H1 (cell line): ENCODE measurements around the gene CTAG2. TPM values are rescaled to one million over a fixed set of nuclear protein-coding genes. Genes with fewer than 3 reads are reported as not detected.

ENCODE experiments used
- CTCF ChIA-PET: fragments of 300-600 bp; sonication (Branson Sonifier 250); formaldehyde crosslinking; loops from one replicate; lab custom pipeline; 2021; ENCODE audit not compliant: partially characterized antibody; lab: Charles Lee
- POLR2A ChIA-PET: fragments of 300-600 bp; sonication (Branson Sonifier 250); formaldehyde crosslinking; loops from one replicate; lab custom pipeline; 2021; ENCODE audit warnings: inconsistent platforms; ENCODE audit not compliant: partially characterized antibody; lab: Charles Lee
- DNase-seq, 2 experiments: peaks; one replicate each; pipeline versions ENCODE4 v3.0.0 to v3.0.0-alpha.2; 2010 to 2022; ENCODE audit warnings: low spot score in 2 of 2, low read depth in 1 of 2, mixed read lengths in 1 of 2
- FAIRE-seq: peaks from 2 replicates; lab custom pipeline; 2011; peaks lifted over from hg19 to GRCh38; lab: Jason Lieb, UNC
- H2AFZ ChIP-seq: 2 replicates; pipeline ENCODE4 v1.8.1; 2012; ENCODE audit warnings: low read length, inconsistent platforms
- H2AK5ac ChIP-seq: 2 replicates; pipeline ENCODE4 v1.6.1; 2013; ENCODE audit warnings: low read depth, low read length
- H2BK120ac ChIP-seq: replicated peaks from 2 replicates; pipeline ENCODE3; 2013; ENCODE audit warnings: low read depth, low read length, inconsistent platforms
- H2BK12ac ChIP-seq: 2 replicates; pipeline ENCODE4 v1.6.1; 2013; ENCODE audit warnings: low read depth, low read length
- H2BK15ac ChIP-seq: 2 replicates; pipeline ENCODE4 v1.6.1; 2013; ENCODE audit warnings: low read length
- H2BK20ac ChIP-seq: 2 replicates; pipeline ENCODE4 v1.6.1; 2013; ENCODE audit warnings: low read length
- H2BK5ac ChIP-seq: 2 replicates; pipeline ENCODE4 v1.6.1; 2013; ENCODE audit warnings: low read depth, low read length
- H3K14ac ChIP-seq: 2 replicates; pipeline ENCODE4 v1.6.1; 2013; ENCODE audit warnings: inconsistent platforms; ENCODE audit not compliant: insufficient read length
- H3K18ac ChIP-seq: 2 replicates; pipeline ENCODE4 v1.6.1; 2013; ENCODE audit warnings: low read length; ENCODE audit errors: extremely low read depth
- H3K23ac ChIP-seq: 2 replicates; pipeline ENCODE4 v1.6.1; 2013; ENCODE audit warnings: inconsistent platforms; ENCODE audit not compliant: insufficient read length
- H3K23me2 ChIP-seq: 2 replicates; pipeline ENCODE4 v1.6.1; 2013; ENCODE audit warnings: low read depth, low read length
- H3K27ac ChIP-seq: 2 replicates; pipeline ENCODE4 v1.6.1; 2011; ENCODE audit warnings: low read depth, low read length, inconsistent platforms
- H3K27me3 ChIP-seq, 4 experiments: replicated peaks in 1 of 4; 1 replicate in 1 of 4; 2 replicates in 3 of 4; pipeline versions ENCODE4 v1.6.1 to v1.8.1; 2011 to 2013; ENCODE audit warnings: low read length in 3 of 4, mild to moderate bottlenecking in 3 of 4, inconsistent platforms in 2 of 4, mixed read lengths in 2 of 4, moderate library complexity in 1 of 4; ENCODE audit not compliant: control insufficient read depth in 3 of 4, insufficient read depth in 3 of 4; ENCODE audit errors: extremely low read depth in 1 of 4
- H3K36me3 ChIP-seq, 4 experiments: 2 replicates each; pipeline versions ENCODE4 v1.6.1 to v1.8.1; 2011 to 2013; ENCODE audit warnings: mild to moderate bottlenecking in 4 of 4, low read length in 3 of 4, moderate library complexity in 2 of 4, control low read depth in 1 of 4, inconsistent platforms in 1 of 4; ENCODE audit not compliant: insufficient read depth in 4 of 4, control insufficient read depth in 2 of 4
- H3K4ac ChIP-seq: replicated peaks from 2 replicates; pipeline ENCODE3; 2013; ENCODE audit warnings: low read length, low read depth, mixed read lengths, inconsistent platforms; ENCODE audit not compliant: insufficient read length
- H3K4me1 ChIP-seq, 4 experiments: replicated peaks in 1 of 4; 1 replicate in 1 of 4; 2 replicates in 3 of 4; pipeline versions ENCODE4 v1.6.1 to v1.8.1; 2011 to 2013; ENCODE audit warnings: low read length in 3 of 4, inconsistent platforms in 2 of 4, mixed read lengths in 1 of 4; ENCODE audit not compliant: insufficient read depth in 4 of 4, control insufficient read depth in 3 of 4
- H3K4me2 ChIP-seq, 2 experiments: 2 replicates each; pipeline versions ENCODE4 v1.6.1 to v1.8.1; 2011 to 2013; ENCODE audit warnings: low read depth in 2 of 2, low read length in 2 of 2, control low read depth in 1 of 2, inconsistent platforms in 1 of 2, mild to moderate bottlenecking in 1 of 2; ENCODE audit not compliant: insufficient read depth in 1 of 2
- H3K4me3 ChIP-seq, 4 experiments: fragments of 200-600, 300-600 bp in 1 of 4; sonication (generic), shearing (Covaris generic), sonication (Bioruptor Twin) in 1 of 4; 2 replicates each; pipeline versions ENCODE4 v1.5.1 to v1.8.1; 2011 to 2016; ENCODE audit warnings: low read length in 4 of 4, low read depth in 3 of 4, control low read depth in 2 of 4, inconsistent platforms in 2 of 4, mild to moderate bottlenecking in 2 of 4, mixed read lengths in 1 of 4, moderate library complexity in 1 of 4; ENCODE audit not compliant: insufficient read depth in 2 of 4; ENCODE audit errors: extremely low read depth in 1 of 4
- H3K56ac ChIP-seq: replicated peaks from 2 replicates; pipeline ENCODE3; 2013; ENCODE audit warnings: low read depth, mild to moderate bottlenecking, mixed read lengths, low read length, inconsistent platforms; ENCODE audit not compliant: insufficient read length
- H3K79me1 ChIP-seq: 2 replicates; pipeline ENCODE4 v1.6.1; 2013; ENCODE audit warnings: low read depth, low read length, control low read depth
- H3K79me2 ChIP-seq, 2 experiments: 2 replicates each; pipeline versions ENCODE4 v1.6.1 to v1.8.1; 2012 to 2013; ENCODE audit warnings: low read length in 2 of 2, mild to moderate bottlenecking in 2 of 2, inconsistent platforms in 1 of 2; ENCODE audit not compliant: insufficient read depth in 2 of 2, control insufficient read depth in 1 of 2
- H3K9ac ChIP-seq, 4 experiments: replicated peaks in 1 of 4; 1 replicate in 1 of 4; 2 replicates in 3 of 4; pipeline versions ENCODE4 v1.6.1 to v1.8.1; 2011 to 2013; ENCODE audit warnings: low read depth in 3 of 4, low read length in 3 of 4, control low read depth in 2 of 4, mild to moderate bottlenecking in 2 of 4, moderate library complexity in 2 of 4, inconsistent platforms in 1 of 4; ENCODE audit errors: extremely low read depth in 1 of 4
- H3K9me3 ChIP-seq, 2 experiments: 2 replicates each; pipeline versions ENCODE4 v1.6.1 to v1.8.1; 2012 to 2013; ENCODE audit warnings: mild to moderate bottlenecking in 2 of 2, moderate library complexity in 2 of 2, control low read depth in 1 of 2, inconsistent platforms in 1 of 2, low read depth in 1 of 2, low read length in 1 of 2, mixed read lengths in 1 of 2; ENCODE audit not compliant: insufficient read depth in 2 of 2
- H4K20me1 ChIP-seq, 2 experiments: replicated peaks in 1 of 2; 2 replicates each; pipeline versions ENCODE3 to v1.8.1; 2011 to 2013; ENCODE audit warnings: inconsistent platforms in 2 of 2, low read length in 2 of 2, mild to moderate bottlenecking in 1 of 2; ENCODE audit not compliant: insufficient read depth in 2 of 2, control insufficient read depth in 1 of 2
- H4K5ac ChIP-seq: 2 replicates; pipeline ENCODE4 v1.6.1; 2013; ENCODE audit warnings: low read length, low read depth, mixed read lengths, inconsistent platforms; ENCODE audit not compliant: insufficient read length
- H4K8ac ChIP-seq: 2 replicates; pipeline ENCODE4 v1.8.0; 2013; ENCODE audit warnings: mild to moderate bottlenecking, moderate library complexity, low read length, inconsistent platforms; ENCODE audit not compliant: insufficient read depth; ENCODE audit errors: extremely low read depth
- H4K91ac ChIP-seq: replicated peaks from 2 replicates; pipeline ENCODE3; 2013; ENCODE audit warnings: low read length, mixed read lengths, inconsistent platforms; ENCODE audit not compliant: insufficient read length
- BCL11A ChIP-seq, 2 experiments: IDR thresholded peaks; one replicate each; pipeline ENCODE4 v1.6.1; 2011; ENCODE audit warnings: low read depth in 2 of 2, low read length in 2 of 2, mild to moderate bottlenecking in 2 of 2
- BRCA1 ChIP-seq: IDR thresholded peaks from 2 replicates; pipeline ENCODE4 v1.6.1; 2012; ENCODE audit warnings: low read depth, low read length, improper control_type of control experiment
- CBX5 ChIP-seq: fragments of 300-800, 300-1000 bp; sonication (generic); IDR thresholded peaks from 2 replicates; pipeline ENCODE4 v1.7.1; 2016; ENCODE audit warnings: antibody characterized with exemption, low read length, low read depth
- E2F6 ChIP-seq: IDR thresholded peaks from 2 replicates; pipeline ENCODE4 v1.6.1; 2012; ENCODE audit warnings: inconsistent platforms
- EGR1 ChIP-seq: IDR thresholded peaks from 2 replicates; pipeline ENCODE4 v1.6.1; 2011; ENCODE audit warnings: low read depth, low read length, borderline replicate concordance
- JUN ChIP-seq: IDR thresholded peaks from 2 replicates; pipeline ENCODE4 v1.6.1; 2011; ENCODE audit warnings: low read depth, mild to moderate bottlenecking, improper control_type of control experiment, low read length
- JUND ChIP-seq: IDR thresholded peaks from 2 replicates; pipeline ENCODE4 v1.6.1; 2011; ENCODE audit warnings: mild to moderate bottlenecking, improper control_type of control experiment, low read length
- KDM5A ChIP-seq: fragments of 200-600 bp; IDR thresholded peaks from 2 replicates; pipeline ENCODE4 v1.7.1; 2012; ENCODE audit warnings: mild to moderate bottlenecking, low read length, inconsistent platforms, mixed read lengths
- MAX ChIP-seq: IDR thresholded peaks from 2 replicates; pipeline ENCODE4 v1.6.1; 2012; ENCODE audit warnings: inconsistent platforms
- PHF8 ChIP-seq: fragments of 200-600 bp; sonication (generic); conservative IDR thresholded peaks from 2 replicates; pipeline ENCODE4 v1.7.1; 2012; ENCODE audit warnings: low read depth, mild to moderate bottlenecking, inconsistent platforms, low read length, moderate library complexity
- POLR2AphosphoS5 ChIP-seq: IDR thresholded peaks from 2 replicates; pipeline ENCODE4 v1.6.1; 2011; ENCODE audit warnings: low read depth, low read length
- RXRA ChIP-seq: IDR thresholded peaks from 2 replicates; pipeline ENCODE4 v1.6.1; 2011; ENCODE audit warnings: low read depth, mild to moderate bottlenecking, low read length, moderate library complexity; ENCODE audit not compliant: insufficient read depth
- TAF7 ChIP-seq: optimal IDR thresholded peaks from 2 replicates; pipeline ENCODE3; 2011; ENCODE audit warnings: low read depth, mild to moderate bottlenecking, inconsistent platforms, low read length, moderate library complexity, borderline replicate concordance
- TEAD4 ChIP-seq: IDR thresholded peaks from 2 replicates; pipeline ENCODE4 v1.6.1; 2012; ENCODE audit warnings: low read depth, low read length, inconsistent platforms, mixed read lengths
- YY1 ChIP-seq: IDR thresholded peaks from 2 replicates; pipeline ENCODE4 v1.6.1; 2011; ENCODE audit warnings: low read depth, mild to moderate bottlenecking, low read length
- WGBS, 2 experiments: shearing (Covaris generic) in 1 of 2; methylation state at CpG; one replicate each; pipeline versions ENCODE4 v1.1.6 to v1.1.7; 2013 to 2015; ENCODE audit warnings: low lambda C conversion rate in 2 of 2, mixed read lengths in 2 of 2, inconsistent platforms in 1 of 2, low coverage in 1 of 2, missing lambda C conversion rate in 1 of 2; ENCODE audit not compliant: insufficient replicate concordance in 2 of 2, insufficient coverage in 1 of 2, insufficient read length in 1 of 2; ENCODE audit errors: extremely low coverage in 1 of 2, missing lambda C conversion rate in 1 of 2; 5-methylcytosine and 5-hydroxymethylcytosine counted together
- polyA plus RNA-seq, 7 experiments: library from polyadenylated mRNA; depleted of rRNA in 3 of 7; stranded (reverse) in 5 of 7; unstranded in 2 of 7; fragments of >200 nt in 5 of 7; fragments of 200-250 nt in 2 of 7; gene quantifications; 1 replicate in 5 of 7; 2 replicates in 1 of 7; 4 replicates in 1 of 7; pipeline versions ENCODE4 v1.2.1 to v1.2.3, GENCODE V29; 2011 to 2013; ENCODE audit warnings: missing spikeins in 2 of 7, mixed read lengths in 2 of 7
- total RNA-seq: library from RNA; stranded (reverse); fragmentation: NEBNext Ultra II Directional; extraction: Animal tissue kit (Norgen Biotek cat#: 25700); gene quantifications from 2 replicates; pipeline ENCODE4 v1.2.1, GENCODE V29; 2021

CTAG2 gene
- total and polyA plus RNA-seq, 2 of the 8 experiments (the other 6 are each of a cell fraction or from before 2014, with no cell fraction given) = not detected

- H3K9ac ChIP-seq = no peak overlapping the region
- no peak overlapping the region for H4K91ac ChIP-seq
- H2AK5ac ChIP-seq = no peak overlapping the region
- no peak overlapping the region for H2BK5ac ChIP-seq
- H3K18ac ChIP-seq = no peak overlapping the region
- no peak overlapping the region for H3K27ac ChIP-seq
- H3K4me1 ChIP-seq = no peaks in the 10 kb centered on the region
- H2BK120ac ChIP-seq = no peak overlapping the region
- TF ChIP-seq TEAD4 = no peak
- TF ChIP-seq RXRA = no peak
- no peak for TF ChIP-seq BCL11A (IDR thresholded peaks at IDR 0.05; ENCODE audit: low read depth in 2 of 2, low read length in 2 of 2)
- no peak for TF ChIP-seq KDM5A
- no peak for TF ChIP-seq TAF7
- TF ChIP-seq E2F6 = no peak
- TF ChIP-seq PHF8 = no peak
- no peak for TF ChIP-seq JUND
- TF ChIP-seq YY1 = no peak
- no peak for TF ChIP-seq EGR1
- TF ChIP-seq JUN = no peak
- TF ChIP-seq POLR2AphosphoS5 = no peak
- no peak for TF ChIP-seq CBX5
- no peak for TF ChIP-seq MAX
- TF ChIP-seq BRCA1 = no peak
- H3K4me3 ChIP-seq = no peak overlapping the region
- H2BK15ac ChIP-seq = no peak overlapping the region
- CTCF ChIA-PET = no interaction called here
- no peak overlapping the region for H3K4me2 ChIP-seq
- H3K23me2 ChIP-seq = no peaks in the 10 kb centered on the region
- no peaks in the 10 kb centered on the region for H3K79me1 ChIP-seq
- H3K56ac ChIP-seq = no peak overlapping the region
- no peak overlapping the region for H3K14ac ChIP-seq
- 94% methylated on average over 4 of the region's 6 CpGs; no CpG with 5 or more reads in 1 of the 2 experiments for WGBS, 2 experiments
- H4K8ac ChIP-seq = no peak overlapping the region
- H3K4ac ChIP-seq = no peak overlapping the region
- DNase-seq (no peak), FAIRE-seq (no peak)
- POLR2A ChIA-PET = no interaction called here
- H3K27me3 ChIP-seq = no peaks in the 10 kb centered on the region
- H3K9me3 ChIP-seq = 0 out of 4 replicates have a peak, but pooled peaks cover 0 to 2% of the 10 kb centered on the region in 2 experiments
- no peak overlapping the region for H4K5ac ChIP-seq
- H2BK20ac ChIP-seq = no peak overlapping the region
- no peak overlapping the region for H2AFZ ChIP-seq
- no peaks in the 10 kb centered on the region for H4K20me1 ChIP-seq
- no peak overlapping the region for H3K23ac ChIP-seq
- H3K79me2 ChIP-seq = no peaks in the 10 kb centered on the region
- H3K36me3 ChIP-seq = no peaks in the 10 kb centered on the region
- H2BK12ac ChIP-seq = no peak overlapping the region
Measured at GRCh38 chrX:154660541-154660940, 7.2 kb upstream of the CTAG2 start.
